Measurements from ENCODE around the gene UBL7.
A peak's percentile ranks its signal among the peaks of the same experiment; 100 is the strongest.

UBL7 gene

DNA sequence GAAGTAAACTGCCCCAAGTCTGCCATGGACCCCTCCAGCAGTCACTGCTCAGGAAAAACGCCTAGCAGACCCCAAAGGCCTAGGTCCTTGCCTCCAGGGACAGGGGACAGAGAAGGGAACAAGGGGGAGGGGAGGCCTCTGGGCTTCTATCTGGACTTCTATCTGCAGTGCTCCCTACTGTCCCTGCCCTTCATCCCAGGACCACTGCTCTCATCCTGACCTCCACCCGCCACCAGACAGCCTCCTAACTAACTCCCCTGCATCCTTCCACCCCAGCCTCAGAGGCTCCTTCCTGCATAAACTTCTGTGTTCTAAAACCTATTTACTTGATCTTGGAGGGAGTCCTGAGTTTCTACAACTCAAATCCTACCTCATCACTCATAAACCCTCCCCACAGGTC lies 52.6 kb downstream of the UBL7 start:
- Histone ChIP-seq H3K9me3 (ENCODE audit: control insufficient read depth in 1 of 2, low read length in 2 of 2) (no peaks in the 10 kb centered on the region), H3K4me1 (ENCODE audit: control insufficient read depth in 1 of 2, insufficient read depth in 2 of 2, low read length in 2 of 2) (peaks cover 5 to 10% of the 10 kb centered on the region in 2 donors), H3K27ac (ENCODE audit: low read depth, low read length) (no peak overlapping the region), H3K27me3 (ENCODE audit: control insufficient read depth in 1 of 2, insufficient read depth in 2 of 2, low read length in 2 of 2) (peaks cover 0 to 5% of the 10 kb centered on the region in 2 donors), H3K9ac (ENCODE audit: low read depth in 1 of 2, low read length in 2 of 2) (no peak overlapping the region), H3K36me3 (ENCODE audit: control insufficient read depth in 1 of 2, insufficient read depth in 2 of 2, low read length in 2 of 2) (no peaks in the 10 kb centered on the region), H3K4me3 (ENCODE audit: low read depth in 1 of 2, low read length in 2 of 2) (no peak overlapping the region)

DNA sequence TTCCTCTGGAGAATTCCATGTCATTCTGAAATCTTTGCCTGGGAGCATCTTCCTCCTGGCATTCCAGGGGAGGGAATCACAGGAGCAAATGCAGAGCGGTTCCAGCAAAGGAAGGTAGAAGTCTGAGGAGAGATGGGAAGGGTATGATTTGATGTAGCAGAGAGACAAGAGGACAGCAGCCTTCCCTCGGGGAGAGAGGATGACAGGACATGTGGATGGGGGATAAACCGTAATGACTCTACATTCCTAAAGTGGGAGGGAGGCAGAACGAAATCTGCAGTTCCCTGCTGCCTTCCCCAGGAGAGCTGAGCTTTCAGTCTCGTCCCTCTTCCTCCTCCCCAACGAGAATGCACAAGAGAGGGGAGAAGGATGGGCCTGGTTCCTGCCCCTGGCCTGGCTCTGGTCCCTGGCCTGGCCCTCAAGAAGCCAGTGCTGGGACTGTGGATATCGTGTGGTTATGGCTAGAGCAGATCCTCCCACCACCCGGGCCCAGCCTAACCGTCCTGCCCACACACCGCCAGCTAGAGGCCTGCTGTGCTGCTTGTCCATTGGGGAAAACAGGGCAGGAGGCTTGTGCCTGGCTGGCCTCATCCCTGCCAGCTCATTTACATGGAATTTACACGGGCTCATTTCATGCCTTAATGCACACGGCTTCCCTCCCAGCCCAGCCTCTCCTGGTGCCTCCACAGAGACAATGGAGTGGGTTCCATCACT lies 53.8 kb downstream of the UBL7 start:
- H3K9me3 ChIP-seq (ENCODE audit: control insufficient read depth in 1 of 2, low read length in 2 of 2): no peaks in the 10 kb centered on the region
- no peak overlapping the region for H3K9ac ChIP-seq (ENCODE audit: low read depth in 1 of 2, low read length in 2 of 2)
- H3K36me3 ChIP-seq (ENCODE audit: control insufficient read depth in 1 of 2, insufficient read depth in 2 of 2, low read length in 2 of 2): no peaks in the 10 kb centered on the region
- H3K27me3 ChIP-seq (ENCODE audit: control insufficient read depth in 1 of 2, insufficient read depth in 2 of 2, low read length in 2 of 2): peaks cover 0 to 5% of the 10 kb centered on the region in 2 donors
- H3K4me1 ChIP-seq (ENCODE audit: control insufficient read depth in 1 of 2, insufficient read depth in 2 of 2, low read length in 2 of 2): peaks cover 17 to 21% of the 10 kb centered on the region in 2 donors
- no peak overlapping the region for H3K4me3 ChIP-seq (ENCODE audit: low read depth in 1 of 2, low read length in 2 of 2)
- no peak overlapping the region for H3K27ac ChIP-seq (ENCODE audit: low read depth, low read length)

- Histone ChIP-seq H3K4me1 (ENCODE audit: control insufficient read depth in 1 of 2, insufficient read depth in 2 of 2, low read length in 2 of 2) (peaks cover 21 to 22% of the 10 kb centered on the region in 2 donors), H3K27ac (ENCODE audit: low read depth, low read length) (no peak overlapping the region), H3K9me3 (ENCODE audit: control insufficient read depth in 1 of 2, low read length in 2 of 2) (no peaks in the 10 kb centered on the region), H3K9ac (ENCODE audit: low read depth in 1 of 2, low read length in 2 of 2) (no peak overlapping the region), H3K4me3 (ENCODE audit: low read depth in 1 of 2, low read length in 2 of 2) (no peak overlapping the region), H3K27me3 (ENCODE audit: control insufficient read depth in 1 of 2, insufficient read depth in 2 of 2, low read length in 2 of 2) (peaks cover 0 to 5% of the 10 kb centered on the region in 2 donors), H3K36me3 (ENCODE audit: control insufficient read depth in 1 of 2, insufficient read depth in 2 of 2, low read length in 2 of 2) (no peaks in the 10 kb centered on the region)
Observed at GRCh38 chr15:74406517-74406916, 54.4 kb downstream of the UBL7 start.

GRCh38 chr15:74405823-74406222 lies 55.1 kb downstream of the UBL7 start:
- Histone ChIP-seq H3K27me3 (ENCODE audit: control insufficient read depth in 1 of 2, insufficient read depth in 2 of 2, low read length in 2 of 2) (peaks cover 0 to 5% of the 10 kb centered on the region in 2 donors), H3K4me1 (ENCODE audit: control insufficient read depth in 1 of 2, insufficient read depth in 2 of 2, low read length in 2 of 2) (peaks cover 26 to 29% of the 10 kb centered on the region in 2 donors), H3K9me3 (ENCODE audit: control insufficient read depth in 1 of 2, low read length in 2 of 2) (no peaks in the 10 kb centered on the region), H3K9ac (ENCODE audit: low read depth in 1 of 2, low read length in 2 of 2) (no peak overlapping the region), H3K4me3 (ENCODE audit: low read depth in 1 of 2, low read length in 2 of 2) (no peak overlapping the region), H3K27ac (ENCODE audit: low read depth, low read length) (no peak overlapping the region), H3K36me3 (ENCODE audit: control insufficient read depth in 1 of 2, insufficient read depth in 2 of 2, low read length in 2 of 2) (no peaks in the 10 kb centered on the region)

DNA sequence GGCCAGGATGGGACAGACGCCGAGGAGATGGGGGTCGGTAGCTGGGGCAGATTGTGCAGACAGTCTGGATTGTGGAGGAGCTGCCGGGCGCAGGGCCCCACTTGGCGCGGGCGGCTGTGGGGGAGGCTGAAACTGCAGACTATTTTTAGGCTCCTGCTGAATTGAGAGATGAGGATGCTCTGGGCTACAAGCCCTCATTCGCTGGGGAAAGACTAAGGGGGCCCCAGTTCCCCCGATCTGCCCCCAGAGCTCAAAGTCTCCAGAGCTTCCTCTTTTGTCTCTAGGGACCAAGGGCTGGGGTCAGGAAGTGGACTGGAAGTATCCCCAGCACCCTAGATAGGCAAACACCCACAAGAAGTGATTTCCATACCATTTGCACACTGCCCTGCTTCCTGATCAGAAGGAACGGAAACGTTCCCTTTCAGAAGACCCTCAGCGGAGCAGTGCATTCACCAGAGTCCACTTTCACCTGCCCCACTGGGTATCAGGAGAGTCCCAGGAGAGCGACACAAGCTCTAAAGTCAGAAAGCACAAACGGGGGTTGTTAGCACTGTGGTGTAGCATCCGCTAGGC lies 56.9 kb downstream of the UBL7 start:
- H3K36me3 ChIP-seq (ENCODE audit: control insufficient read depth in 1 of 2, insufficient read depth in 2 of 2, low read length in 2 of 2): no peaks in the 10 kb centered on the region
- peak overlapping the region in 1 of 2 donors; percentile 7 for H3K4me3 ChIP-seq (ENCODE audit: low read depth in 1 of 2, low read length in 2 of 2)
- H3K9me3 ChIP-seq (ENCODE audit: control insufficient read depth in 1 of 2, low read length in 2 of 2): no peaks in the 10 kb centered on the region
- H3K9ac ChIP-seq (ENCODE audit: low read depth in 1 of 2, low read length in 2 of 2): no peak overlapping the region
- peaks cover 26 to 37% of the 10 kb centered on the region in 2 donors for H3K4me1 ChIP-seq (ENCODE audit: control insufficient read depth in 1 of 2, insufficient read depth in 2 of 2, low read length in 2 of 2)
- H3K27me3 ChIP-seq (ENCODE audit: control insufficient read depth in 1 of 2, insufficient read depth in 2 of 2, low read length in 2 of 2): peaks cover 0 to 5% of the 10 kb centered on the region in 2 donors
- no peak overlapping the region for H3K27ac ChIP-seq (ENCODE audit: low read depth, low read length)

- H3K27me3 ChIP-seq (ENCODE audit: control insufficient read depth in 1 of 2, insufficient read depth in 2 of 2, low read length in 2 of 2): peaks cover 0 to 5% of the 10 kb centered on the region in 2 donors
- no peaks in the 10 kb centered on the region for H3K36me3 ChIP-seq (ENCODE audit: control insufficient read depth in 1 of 2, insufficient read depth in 2 of 2, low read length in 2 of 2)
- peak overlapping the region in 1 of 2 donors; percentile 7 for H3K9ac ChIP-seq (ENCODE audit: low read depth in 1 of 2, low read length in 2 of 2)
- H3K4me3 ChIP-seq (ENCODE audit: low read depth in 1 of 2, low read length in 2 of 2): peak overlapping the region in 1 of 2 donors; percentile 7
- no peaks in the 10 kb centered on the region for H3K9me3 ChIP-seq (ENCODE audit: control insufficient read depth in 1 of 2, low read length in 2 of 2)
- peaks cover 26 to 37% of the 10 kb centered on the region in 2 donors for H3K4me1 ChIP-seq (ENCODE audit: control insufficient read depth in 1 of 2, insufficient read depth in 2 of 2, low read length in 2 of 2)
- no peak overlapping the region for H3K27ac ChIP-seq (ENCODE audit: low read depth, low read length)
Observed at GRCh38 chr15:74403588-74403919, 57.4 kb downstream of the UBL7 start.

GRCh38 chr15:74402873-74403587 lies 57.9 kb downstream of the UBL7 start:
- peaks cover 0 to 5% of the 10 kb centered on the region in 2 donors for H3K27me3 ChIP-seq (ENCODE audit: control insufficient read depth in 1 of 2, insufficient read depth in 2 of 2, low read length in 2 of 2)
- H3K4me1 ChIP-seq (ENCODE audit: control insufficient read depth in 1 of 2, insufficient read depth in 2 of 2, low read length in 2 of 2): peaks cover 26 to 37% of the 10 kb centered on the region in 2 donors
- no peaks in the 10 kb centered on the region for H3K9me3 ChIP-seq (ENCODE audit: control insufficient read depth in 1 of 2, low read length in 2 of 2)
- peak overlapping the region in 1 of 2 donors; percentile 7 for H3K4me3 ChIP-seq (ENCODE audit: low read depth in 1 of 2, low read length in 2 of 2)
- H3K9ac ChIP-seq (ENCODE audit: low read depth in 1 of 2, low read length in 2 of 2): peak overlapping the region in 1 of 2 donors; percentile 7
- H3K27ac ChIP-seq (ENCODE audit: low read depth, low read length): no peak overlapping the region
- H3K36me3 ChIP-seq (ENCODE audit: control insufficient read depth in 1 of 2, insufficient read depth in 2 of 2, low read length in 2 of 2): no peaks in the 10 kb centered on the region

DNA sequence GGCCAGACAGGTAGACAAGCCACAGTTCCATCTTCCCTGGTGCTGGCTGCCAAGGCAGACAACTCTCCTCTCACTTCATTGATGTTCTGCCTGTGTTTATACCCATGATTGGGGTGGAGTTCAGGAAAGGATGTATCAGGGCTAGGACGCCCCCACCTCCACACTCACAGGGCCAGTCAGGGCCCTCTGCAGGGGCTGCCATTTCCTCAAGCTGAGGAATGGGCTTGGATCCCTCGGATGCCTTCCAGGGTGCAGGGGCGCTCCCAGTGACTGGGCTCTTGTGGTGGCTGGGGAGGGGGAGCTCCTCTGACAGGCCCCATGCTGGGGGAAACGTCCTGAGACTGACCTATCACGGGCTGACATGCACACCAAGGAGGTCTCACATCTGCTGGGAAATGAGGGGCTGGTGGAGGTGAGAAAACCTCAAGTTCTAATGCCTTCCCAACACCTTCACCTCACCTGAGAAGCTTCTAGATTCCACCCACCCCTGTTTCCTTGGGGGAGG lies 58.6 kb downstream of the UBL7 start:
- peaks cover 26 to 37% of the 10 kb centered on the region in 2 donors for H3K4me1 ChIP-seq (ENCODE audit: control insufficient read depth in 1 of 2, insufficient read depth in 2 of 2, low read length in 2 of 2)
- no peak overlapping the region for H3K9ac ChIP-seq (ENCODE audit: low read depth in 1 of 2, low read length in 2 of 2)
- H3K4me3 ChIP-seq (ENCODE audit: low read depth in 1 of 2, low read length in 2 of 2): no peak overlapping the region
- H3K27me3 ChIP-seq (ENCODE audit: control insufficient read depth in 1 of 2, insufficient read depth in 2 of 2, low read length in 2 of 2): peaks cover 0 to 5% of the 10 kb centered on the region in 2 donors
- no peak overlapping the region for H3K27ac ChIP-seq (ENCODE audit: low read depth, low read length)
- H3K9me3 ChIP-seq (ENCODE audit: control insufficient read depth in 1 of 2, low read length in 2 of 2): no peaks in the 10 kb centered on the region
- no peaks in the 10 kb centered on the region for H3K36me3 ChIP-seq (ENCODE audit: control insufficient read depth in 1 of 2, insufficient read depth in 2 of 2, low read length in 2 of 2)

DNA sequence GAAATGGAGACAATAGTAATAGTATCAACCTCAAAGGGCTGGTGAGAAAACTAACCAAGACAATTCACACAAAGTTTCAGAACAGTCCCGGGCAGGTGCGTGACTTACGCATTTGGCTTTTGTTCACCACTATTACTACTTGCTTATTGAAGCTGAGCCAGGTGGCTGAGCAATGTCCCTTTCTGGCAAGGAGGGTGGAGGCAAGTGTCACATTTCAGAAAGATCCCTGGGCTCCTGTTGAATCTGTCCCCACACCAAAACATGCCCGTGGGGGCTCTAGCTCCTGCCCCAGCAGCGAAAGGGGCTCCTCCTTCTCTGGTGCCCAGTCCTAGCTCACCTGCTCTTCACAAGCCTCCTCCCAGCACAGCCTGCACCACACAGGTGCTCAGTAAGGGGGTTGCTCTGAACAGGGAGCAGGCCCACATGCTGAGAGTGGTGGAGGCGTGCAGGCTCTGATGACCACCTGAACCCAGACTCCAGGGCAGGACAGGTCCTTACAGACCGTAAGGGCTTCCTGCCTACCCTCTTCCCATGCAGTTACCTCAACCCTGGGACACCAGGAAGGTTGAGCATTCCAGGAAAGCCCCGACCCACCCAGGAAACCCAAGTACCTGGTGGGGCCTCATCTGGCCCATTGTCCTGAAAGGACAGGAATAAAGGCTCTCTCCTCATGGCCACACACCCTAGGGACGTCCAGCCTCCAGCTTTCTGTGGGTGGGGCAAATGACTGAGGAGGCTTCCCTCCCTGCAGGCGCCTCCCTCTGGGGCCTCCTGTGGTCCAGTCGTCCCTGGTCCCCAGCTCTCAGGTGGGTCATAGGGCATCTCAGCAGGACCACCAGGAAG lies 59.8 kb downstream of the UBL7 start:
- Histone ChIP-seq H3K27ac (ENCODE audit: low read depth, low read length) (no peak overlapping the region), H3K9me3 (ENCODE audit: control insufficient read depth in 1 of 2, low read length in 2 of 2) (no peaks in the 10 kb centered on the region), H3K4me3 (ENCODE audit: low read depth in 1 of 2, low read length in 2 of 2) (no peak overlapping the region), H3K4me1 (ENCODE audit: control insufficient read depth in 1 of 2, insufficient read depth in 2 of 2, low read length in 2 of 2) (peaks cover 26 to 46% of the 10 kb centered on the region in 2 donors), H3K27me3 (ENCODE audit: control insufficient read depth in 1 of 2, insufficient read depth in 2 of 2, low read length in 2 of 2) (no peaks in the 10 kb centered on the region), H3K36me3 (ENCODE audit: control insufficient read depth in 1 of 2, insufficient read depth in 2 of 2, low read length in 2 of 2) (no peaks in the 10 kb centered on the region), H3K9ac (ENCODE audit: low read depth in 1 of 2, low read length in 2 of 2) (no peak overlapping the region)
